ENCODE results near the gene STIMATE.

- no peak for TF ChIP-seq POLR2A (IDR thresholded peaks at IDR 0.05)
- no peak for TF ChIP-seq CTCF (IDR thresholded peaks at IDR 0.05)
Measured at GRCh38 chr3:52794612-52795099, 102.7 kb downstream of the STIMATE start, which contains the start of gene ITIH3.

All from stomach (tissue), 4 donors.